ENCODE measurements around the gene YIF1B.

DNA sequence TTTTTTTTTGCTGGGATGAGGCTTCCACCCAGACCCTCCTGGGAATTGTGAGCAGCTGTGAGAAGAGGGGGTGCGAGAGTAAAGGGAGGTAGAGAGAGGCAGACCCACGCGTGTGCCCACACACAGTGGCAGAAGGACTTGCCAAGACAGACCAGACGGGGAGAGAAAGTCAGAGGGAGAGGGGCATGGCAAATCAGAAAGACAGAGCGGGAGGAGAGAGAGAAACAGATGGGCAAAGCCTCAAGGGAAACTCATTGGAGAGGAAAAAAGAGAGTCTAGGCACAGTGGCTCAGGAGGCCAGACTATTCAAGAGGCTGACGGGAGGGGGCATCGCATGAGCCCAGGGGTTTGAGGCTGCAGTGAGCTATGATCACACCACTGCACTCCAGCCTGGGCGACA lies 36.9 kb upstream of the YIF1B start:
- TF ChIP-seq HDAC2 (IDR thresholded peaks at IDR 0.05) (no peak), ZNF274 (IDR thresholded peaks at IDR 0.05; ENCODE audit: borderline replicate concordance, low read depth, low read length) (no peak), ZNF644 (tag; IDR thresholded peaks at IDR 0.05; ENCODE audit: low read depth) (no peak), KDM5B (IDR thresholded peaks at IDR 0.05; ENCODE audit: insufficient replicate concordance, low read depth, low read length) (no peak)

Data from K562 (cell line).